ENCODE data around the gene GRIA2. TPM values are rescaled to one million over a fixed set of nuclear protein-coding genes. Genes with fewer than 3 reads are reported as not detected.
"Not testable (repeated sequence)": the region's sequence is repeated elsewhere in the genome, so short reads cannot be mapped to it uniquely, and the experiment has no call there.

GRIA2 gene
- total RNA-seq, 2 experiments from 2014 or later, result not detected

GRCh38 chr4:157222771-157223160, 2.2 kb downstream of the GRIA2 start:
- H3K36me3 Mint-ChIP-seq, result peaks cover 5% of the 10 kb centered on the region
- CTCF ChIA-PET, result no interaction called here
- DNase-seq, result no peak
- H3K27me3 Mint-ChIP-seq, result peaks cover 21% of the 10 kb centered on the region
- no peak overlapping the region for H3K4me3 Mint-ChIP-seq
- H3K4me1 Mint-ChIP-seq (ENCODE audit: low read depth), result peaks cover 1% of the 10 kb centered on the region
- H3K27ac Mint-ChIP-seq, result no peak overlapping the region
- POLR2A ChIA-PET, result no interaction called here
- intact Hi-C loops (cut with micrococcal nuclease), result no loop called here
- peaks cover 8% of the 10 kb centered on the region for H3K9me3 Mint-ChIP-seq

GRCh38 chr4:157223456-157223855, 2.9 kb downstream of the GRIA2 start:
- H3K36me3 Mint-ChIP-seq, result peaks cover 5% of the 10 kb centered on the region
- intact Hi-C loops (cut with micrococcal nuclease), result no loop called here
- peaks cover 21% of the 10 kb centered on the region for H3K27me3 Mint-ChIP-seq
- no peak overlapping the region for H3K27ac Mint-ChIP-seq
- H3K4me3 Mint-ChIP-seq, result no peak overlapping the region
- DNase-seq, result no peak
- POLR2A ChIA-PET, result no interaction called here
- peaks cover 1% of the 10 kb centered on the region for H3K4me1 Mint-ChIP-seq (ENCODE audit: low read depth)
- CTCF ChIA-PET, result no interaction called here
- H3K9me3 Mint-ChIP-seq, result peaks cover 8% of the 10 kb centered on the region

GRCh38 chr4:157225096-157225495, 4.6 kb downstream of the GRIA2 start:
- peaks cover 18% of the 10 kb centered on the region for H3K27me3 Mint-ChIP-seq
- H3K36me3 Mint-ChIP-seq, result peaks cover 5% of the 10 kb centered on the region
- H3K4me3 Mint-ChIP-seq, result no peak overlapping the region

GRCh38 chr4:157226035-157226434, 5.5 kb downstream of the GRIA2 start:
- POLR2A ChIA-PET, result no interaction called here

More at GRCh38 chr4:157225096-157225495, 4.6 kb downstream of the GRIA2 start:
- intact Hi-C loops (cut with micrococcal nuclease), result no loop called here
- Mint-ChIP-seq H3K4me1 (ENCODE audit: low read depth) (peaks cover 1% of the 10 kb centered on the region), H3K9me3 (peaks cover 5% of the 10 kb centered on the region), H3K27ac (no peak overlapping the region)
- no peak for DNase-seq
- ChIA-PET POLR2A (no interaction called here), CTCF (no interaction called here)

GRCh38 chr4:157226601-157227000, 6.1 kb downstream of the GRIA2 start:
- ChIA-PET CTCF (no interaction called here), POLR2A (no interaction called here)

More at GRCh38 chr4:157226035-157226434, 5.5 kb downstream of the GRIA2 start:
- peaks cover 5% of the 10 kb centered on the region for H3K9me3 Mint-ChIP-seq
- no peak overlapping the region for H3K4me3 Mint-ChIP-seq
- DNase-seq, result no peak
- peaks cover 5% of the 10 kb centered on the region for H3K36me3 Mint-ChIP-seq
- CTCF ChIA-PET, result interaction anchor here (0.7 kb wide), 1 partner anchor 809 kb away, joined by 3 read pairs; no protein-coding TSS in a partner anchor
- intact Hi-C loops (cut with micrococcal nuclease), result no loop called here
- no peak overlapping the region for H3K27ac Mint-ChIP-seq
- H3K4me1 Mint-ChIP-seq (ENCODE audit: low read depth), result no peaks in the 10 kb centered on the region
- H3K27me3 Mint-ChIP-seq, result peaks cover 14% of the 10 kb centered on the region

GRCh38 chr4:157231525-157231924, 11.0 kb downstream of the GRIA2 start:
- Mint-ChIP-seq H3K9me3 (peaks cover 3% of the 10 kb centered on the region), H3K4me1 (ENCODE audit: low read depth) (no peaks in the 10 kb centered on the region), H3K27ac (no peak overlapping the region), H3K27me3 (no peaks in the 10 kb centered on the region), H3K4me3 (no peak overlapping the region), H3K36me3 (no peaks in the 10 kb centered on the region)
- intact Hi-C loops (cut with micrococcal nuclease), result no loop called here
- POLR2A ChIA-PET, result no interaction called here
- CTCF ChIA-PET, result no interaction called here
- DNase-seq, result no peak

More at GRCh38 chr4:157226601-157227000, 6.1 kb downstream of the GRIA2 start:
- H3K27me3 Mint-ChIP-seq, result peaks cover 11% of the 10 kb centered on the region
- no peak for DNase-seq
- H3K9me3 Mint-ChIP-seq, result peaks cover 5% of the 10 kb centered on the region
- H3K4me1 Mint-ChIP-seq (ENCODE audit: low read depth), result no peaks in the 10 kb centered on the region
- H3K4me3 Mint-ChIP-seq, result no peak overlapping the region
- peaks cover 4% of the 10 kb centered on the region for H3K36me3 Mint-ChIP-seq
- H3K27ac Mint-ChIP-seq, result no peak overlapping the region
- intact Hi-C loops (cut with micrococcal nuclease), result no loop called here

GRCh38 chr4:157242871-157243270, 22.3 kb downstream of the GRIA2 start:
- Mint-ChIP-seq H3K4me1 (ENCODE audit: low read depth) (no peaks in the 10 kb centered on the region), H3K4me3 (no peak overlapping the region)

GRCh38 chr4:157244348-157244747, 23.8 kb downstream of the GRIA2 start:
- no peak for DNase-seq
- Mint-ChIP-seq H3K4me1 (ENCODE audit: low read depth) (no peaks in the 10 kb centered on the region), H3K36me3 (no peaks in the 10 kb centered on the region), H3K9me3 (peaks cover 4% of the 10 kb centered on the region), H3K4me3 (no peak overlapping the region), H3K27ac (no peak overlapping the region), H3K27me3 (no peaks in the 10 kb centered on the region)
- POLR2A ChIA-PET, result no interaction called here
- CTCF ChIA-PET, result no interaction called here
- intact Hi-C loops (cut with micrococcal nuclease), result no loop called here

More at GRCh38 chr4:157242871-157243270, 22.3 kb downstream of the GRIA2 start:
- ChIA-PET CTCF (no interaction called here), POLR2A (no interaction called here)
- intact Hi-C loops (cut with micrococcal nuclease), result no loop called here
- Mint-ChIP-seq H3K9me3 (peaks cover 2% of the 10 kb centered on the region), H3K36me3 (no peaks in the 10 kb centered on the region), H3K27ac (no peak overlapping the region), H3K27me3 (no peaks in the 10 kb centered on the region)
- DNase-seq, result no peak

GRCh38 chr4:157245351-157245750, 24.8 kb downstream of the GRIA2 start:
- intact Hi-C loops (cut with micrococcal nuclease), result no loop called here
- no peak for DNase-seq

GRCh38 chr4:157246964-157247363, 26.4 kb downstream of the GRIA2 start:
- H3K27ac Mint-ChIP-seq, result no peak overlapping the region
- no peak overlapping the region for H3K4me3 Mint-ChIP-seq
- ChIA-PET POLR2A (no interaction called here), CTCF (no interaction called here)
- H3K27me3 Mint-ChIP-seq, result no peaks in the 10 kb centered on the region
- intact Hi-C loops (cut with micrococcal nuclease), result no loop called here
- H3K36me3 Mint-ChIP-seq, result no peaks in the 10 kb centered on the region
- H3K4me1 Mint-ChIP-seq (ENCODE audit: low read depth), result no peaks in the 10 kb centered on the region
- H3K9me3 Mint-ChIP-seq, result peaks cover 2% of the 10 kb centered on the region
- no peak for DNase-seq

More at GRCh38 chr4:157245351-157245750, 24.8 kb downstream of the GRIA2 start:
- H3K27me3 Mint-ChIP-seq, result no peaks in the 10 kb centered on the region
- H3K4me3 Mint-ChIP-seq, result no peak overlapping the region
- peaks cover 4% of the 10 kb centered on the region for H3K9me3 Mint-ChIP-seq
- H3K36me3 Mint-ChIP-seq, result no peaks in the 10 kb centered on the region
- POLR2A ChIA-PET, result no interaction called here
- H3K27ac Mint-ChIP-seq, result no peak overlapping the region
- CTCF ChIA-PET, result no interaction called here
- H3K4me1 Mint-ChIP-seq (ENCODE audit: low read depth), result no peaks in the 10 kb centered on the region

GRCh38 chr4:157258165-157258564, 37.6 kb downstream of the GRIA2 start:
- H3K27ac Mint-ChIP-seq; H3K36me3 Mint-ChIP-seq; H3K27me3 Mint-ChIP-seq; H3K4me1 Mint-ChIP-seq (ENCODE audit: low read depth); H3K4me3 Mint-ChIP-seq; DNase-seq; POLR2A ChIA-PET; intact Hi-C loops (cut with micrococcal nuclease); CTCF ChIA-PET: not testable (repeated sequence)
- H3K9me3 Mint-ChIP-seq, result peaks cover 26% of the 10 kb centered on the region

GRCh38 chr4:157265281-157265680, 44.8 kb downstream of the GRIA2 start:
- Mint-ChIP-seq H3K9me3 (peaks cover 17% of the 10 kb centered on the region), H3K27ac (no peak overlapping the region), H3K4me1 (ENCODE audit: low read depth) (no peaks in the 10 kb centered on the region), H3K27me3 (no peaks in the 10 kb centered on the region), H3K4me3 (no peak overlapping the region), H3K36me3 (no peaks in the 10 kb centered on the region)
- intact Hi-C loops (cut with micrococcal nuclease), result no loop called here
- CTCF ChIA-PET, result no interaction called here
- POLR2A ChIA-PET, result no interaction called here
- DNase-seq, result no peak

- peaks cover 33% of the 10 kb centered on the region for H3K9me3 Mint-ChIP-seq
- H3K4me1 Mint-ChIP-seq (ENCODE audit: low read depth), result no peaks in the 10 kb centered on the region
- no peaks in the 10 kb centered on the region for H3K27me3 Mint-ChIP-seq
- intact Hi-C loops (cut with micrococcal nuclease), result no loop called here
- no peak overlapping the region for H3K27ac Mint-ChIP-seq
- no peak overlapping the region for H3K4me3 Mint-ChIP-seq
- ChIA-PET POLR2A (no interaction called here), CTCF (interaction anchor here (0.6 kb wide), 1 partner anchor 70 kb away, joined by 4 read pairs; no protein-coding TSS in a partner anchor)
- no peak for DNase-seq
- no peaks in the 10 kb centered on the region for H3K36me3 Mint-ChIP-seq
Observed at GRCh38 chr4:157270108-157270507, 49.6 kb downstream of the GRIA2 start.
